ENCODE measurements around the gene GSTK1. TPM values are rescaled to one million over a fixed set of nuclear protein-coding genes. Genes with fewer than 3 reads are reported as not detected.

Gene GSTK1
- total and polyA plus RNA-seq, 9 of the 15 experiments (the other 6 are each of a cell fraction or from before 2014, with no cell fraction given): 155 to 441 (median 233) TPM

- TF ChIP-seq ZHX1 (conservative IDR thresholded peaks at IDR 0.05; ENCODE audit: low read length): no peak
- no peak for TF ChIP-seq ATF1 (CRISPR knock-in tag; IDR thresholded peaks at IDR 0.05)
- TF ChIP-seq ATF1 (tag; IDR thresholded peaks at IDR 0.05): 0 out of 2 replicates have a peak, but pooled peaks have one; percentile 16
- 0 out of 2 replicates have a peak, but pooled peaks have one; percentile 50 for TF ChIP-seq BMI1 (IDR thresholded peaks at IDR 0.05; ENCODE audit: low read length)
- TF ChIP-seq GATAD2B (IDR thresholded peaks at IDR 0.05; ENCODE audit: borderline replicate concordance): peak; percentile 63
- TF ChIP-seq RBM17 (IDR thresholded peaks at IDR 0.05; ENCODE audit: borderline replicate concordance, low read depth, low read length): no peak
- no peak; the same call in 1 of the 2 replicates for TF ChIP-seq TFAP4 (CRISPR knock-in tag; IDR thresholded peaks at IDR 0.05; ENCODE audit: borderline replicate concordance)
- peak; percentile 31; the same call in 1 of the 2 replicates for TF ChIP-seq NCOA6 (IDR thresholded peaks at IDR 0.05)
- peak; percentile 96 for TF ChIP-seq REST (IDR thresholded peaks at IDR 0.05; ENCODE audit: borderline replicate concordance)
- TF ChIP-seq REST (CRISPR knock-in tag; IDR thresholded peaks at IDR 0.05; ENCODE audit: low read depth): no peak
- peak; percentile 37; the same call in 1 of the 2 replicates for TF ChIP-seq LCOR (CRISPR knock-in tag; IDR thresholded peaks at IDR 0.05)
Observed at GRCh38 chr7:143214789-143215679, 48.2 kb upstream of the GSTK1 start (continued).

All from K562 (cell line).